GM12864 (cell line): ENCODE results near the gene EFNB3.

Source experiments
- DNase-seq: peaks from one replicate; pipeline ENCODE4 v3.0.0-alpha.2; 2011; ENCODE audit warnings: low read depth
- H3K4me3 ChIP-seq: 2 replicates; pipeline ENCODE4 v1.5.1; 2011; ENCODE audit warnings: mild to moderate bottlenecking, low read depth, low read length, control low read depth
- TF ChIP-seq, protein P1 (sequence below): IDR thresholded peaks from 2 replicates; pipeline ENCODE4 v1.5.1; 2011; ENCODE audit warnings: low read depth, mild to moderate bottlenecking, moderate library complexity, low read length, control low read depth, inconsistent platforms; ENCODE audit errors: missing control alignments

EFNB3 gene

DNA sequence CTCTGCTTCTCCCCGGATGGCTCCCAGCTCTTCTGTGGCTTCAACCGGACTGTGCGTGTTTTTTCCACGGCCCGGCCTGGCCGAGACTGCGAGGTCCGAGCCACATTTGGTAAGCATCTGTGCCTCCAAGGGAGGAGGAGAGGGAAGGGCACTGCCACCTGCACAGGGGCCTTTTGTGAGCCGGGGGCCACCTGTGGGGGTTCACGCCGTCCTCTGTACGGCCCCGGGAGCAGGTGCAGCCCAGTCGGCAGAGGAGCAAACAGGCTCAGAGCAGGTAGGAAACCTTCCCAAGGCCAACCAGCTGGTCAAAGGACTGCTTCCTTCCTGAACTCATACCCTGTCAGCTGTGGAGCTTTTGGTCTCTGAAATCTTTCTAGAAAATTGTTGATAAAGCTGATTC lies 3.3 kb upstream of the EFNB3 start:
- H3K4me3 ChIP-seq, result no peak overlapping the region
- DNase-seq, result no peak
- TF ChIP-seq, protein P1, sequence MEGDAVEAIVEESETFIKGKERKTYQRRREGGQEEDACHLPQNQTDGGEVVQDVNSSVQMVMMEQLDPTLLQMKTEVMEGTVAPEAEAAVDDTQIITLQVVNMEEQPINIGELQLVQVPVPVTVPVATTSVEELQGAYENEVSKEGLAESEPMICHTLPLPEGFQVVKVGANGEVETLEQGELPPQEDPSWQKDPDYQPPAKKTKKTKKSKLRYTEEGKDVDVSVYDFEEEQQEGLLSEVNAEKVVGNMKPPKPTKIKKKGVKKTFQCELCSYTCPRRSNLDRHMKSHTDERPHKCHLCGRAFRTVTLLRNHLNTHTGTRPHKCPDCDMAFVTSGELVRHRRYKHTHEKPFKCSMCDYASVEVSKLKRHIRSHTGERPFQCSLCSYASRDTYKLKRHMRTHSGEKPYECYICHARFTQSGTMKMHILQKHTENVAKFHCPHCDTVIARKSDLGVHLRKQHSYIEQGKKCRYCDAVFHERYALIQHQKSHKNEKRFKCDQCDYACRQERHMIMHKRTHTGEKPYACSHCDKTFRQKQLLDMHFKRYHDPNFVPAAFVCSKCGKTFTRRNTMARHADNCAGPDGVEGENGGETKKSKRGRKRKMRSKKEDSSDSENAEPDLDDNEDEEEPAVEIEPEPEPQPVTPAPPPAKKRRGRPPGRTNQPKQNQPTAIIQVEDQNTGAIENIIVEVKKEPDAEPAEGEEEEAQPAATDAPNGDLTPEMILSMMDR, result no peak

DNA sequence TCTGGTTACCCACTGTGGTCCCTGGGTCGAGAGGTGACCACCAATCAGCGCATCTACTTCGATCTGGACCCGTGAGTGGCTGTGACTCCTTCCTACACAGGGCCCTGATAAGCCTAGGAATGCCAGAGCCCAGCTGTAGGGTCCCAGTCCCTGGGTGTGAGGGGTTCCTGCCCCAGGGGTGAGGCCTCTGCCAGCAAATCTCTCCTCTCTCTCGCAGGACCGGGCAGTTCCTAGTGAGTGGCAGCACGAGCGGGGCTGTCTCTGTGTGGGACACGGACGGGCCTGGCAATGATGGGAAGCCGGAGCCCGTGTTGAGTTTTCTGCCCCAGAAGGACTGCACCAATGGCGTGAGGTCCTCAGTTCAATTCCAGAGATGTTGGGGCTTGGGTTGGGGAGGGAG lies 2.2 kb upstream of the EFNB3 start:
- TF ChIP-seq, protein P1, result no peak
- no peak for DNase-seq
- H3K4me3 ChIP-seq, result no peak overlapping the region

DNA sequence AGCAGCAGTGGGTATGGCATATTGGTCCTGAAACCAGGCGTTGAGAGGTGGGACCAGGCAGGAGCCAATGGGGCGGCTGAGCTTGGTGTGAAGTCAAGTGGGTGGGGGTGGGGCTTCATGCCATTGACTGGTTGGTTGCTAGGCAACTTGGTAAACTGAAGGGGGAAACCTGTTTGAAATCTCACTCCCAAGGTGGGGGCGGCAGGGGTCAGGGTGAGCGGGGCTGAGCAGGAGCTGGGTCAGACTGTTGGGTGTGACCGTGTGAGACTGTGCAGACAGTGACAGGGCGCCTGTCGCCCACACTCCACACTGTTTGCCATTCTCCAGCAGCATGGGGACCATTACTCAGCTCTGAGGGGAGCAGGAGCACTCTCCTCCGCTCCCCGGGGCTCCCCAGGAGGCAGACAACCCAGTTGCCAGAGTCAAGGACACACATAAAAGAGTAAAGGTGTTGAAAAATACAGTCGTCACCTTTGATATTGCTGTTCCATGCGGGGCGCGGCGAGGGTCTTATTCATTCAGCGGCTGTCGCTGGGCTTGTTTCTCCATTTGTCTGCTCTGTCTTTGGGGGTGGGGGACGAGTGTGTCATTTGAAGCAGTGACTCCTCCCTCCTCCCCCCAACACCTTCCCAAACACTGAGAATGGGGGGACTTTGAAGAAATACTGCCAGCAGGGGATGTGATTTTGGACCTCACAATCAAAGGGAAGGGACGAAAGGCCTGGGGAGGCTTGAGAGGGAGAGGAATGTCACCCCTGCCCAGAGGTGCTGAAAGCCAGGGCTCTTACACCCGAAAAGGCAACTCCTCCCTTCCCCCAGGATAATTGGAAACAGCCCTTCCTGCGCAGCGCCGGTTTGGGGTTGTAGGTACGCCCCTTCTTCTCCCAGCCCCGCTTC lies 1.2 kb upstream of the EFNB3 start:
- TF ChIP-seq, protein P1, result no peak
- DNase-seq, result no peak
- no peak overlapping the region for H3K4me3 ChIP-seq

DNA sequence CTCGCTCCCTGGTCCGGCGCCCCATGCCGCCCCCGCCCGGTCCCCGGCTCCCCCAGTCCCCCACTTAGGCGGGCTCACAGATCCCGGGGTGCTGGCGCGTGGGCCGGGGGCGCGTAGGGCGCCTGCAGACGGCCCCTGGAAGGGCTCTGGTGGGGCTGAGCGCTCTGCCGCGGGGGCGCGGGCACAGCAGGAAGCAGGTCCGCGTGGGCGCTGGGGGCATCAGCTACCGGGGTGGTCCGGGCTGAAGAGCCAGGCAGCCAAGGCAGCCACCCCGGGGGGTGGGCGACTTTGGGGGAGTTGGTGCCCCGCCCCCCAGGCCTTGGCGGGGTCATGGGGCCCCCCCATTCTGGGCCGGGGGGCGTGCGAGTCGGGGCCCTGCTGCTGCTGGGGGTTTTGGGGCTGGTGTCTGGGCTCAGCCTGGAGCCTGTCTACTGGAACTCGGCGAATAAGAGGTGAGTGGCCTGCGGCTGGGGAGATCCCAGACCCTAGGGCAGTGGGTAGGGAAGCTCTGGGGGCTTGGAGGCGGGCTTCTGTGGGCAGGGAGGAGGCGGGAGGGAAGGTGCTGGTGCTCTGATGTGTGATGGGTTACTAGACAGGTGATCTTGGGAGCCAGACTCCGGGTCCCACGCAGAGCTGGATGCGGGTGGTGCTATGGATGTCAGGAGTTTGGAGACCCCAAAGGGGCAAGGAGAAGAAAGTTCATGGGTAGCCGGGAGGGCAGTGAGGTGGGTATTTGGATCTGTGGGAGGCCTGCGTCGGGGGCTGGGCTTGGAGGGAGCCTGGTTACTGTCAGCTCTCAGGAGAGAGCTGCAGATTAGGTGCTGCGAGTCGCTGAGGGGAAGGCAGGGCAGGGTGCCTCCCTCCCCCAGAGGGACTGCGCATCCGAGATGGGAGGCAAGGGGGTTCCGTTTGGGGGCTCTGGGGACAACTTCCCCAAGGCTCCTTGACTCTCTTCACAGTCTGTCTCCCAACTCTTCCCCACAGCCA lies 560 bp downstream of the EFNB3 start:
- TF ChIP-seq, protein P1, result no peak

DNA sequence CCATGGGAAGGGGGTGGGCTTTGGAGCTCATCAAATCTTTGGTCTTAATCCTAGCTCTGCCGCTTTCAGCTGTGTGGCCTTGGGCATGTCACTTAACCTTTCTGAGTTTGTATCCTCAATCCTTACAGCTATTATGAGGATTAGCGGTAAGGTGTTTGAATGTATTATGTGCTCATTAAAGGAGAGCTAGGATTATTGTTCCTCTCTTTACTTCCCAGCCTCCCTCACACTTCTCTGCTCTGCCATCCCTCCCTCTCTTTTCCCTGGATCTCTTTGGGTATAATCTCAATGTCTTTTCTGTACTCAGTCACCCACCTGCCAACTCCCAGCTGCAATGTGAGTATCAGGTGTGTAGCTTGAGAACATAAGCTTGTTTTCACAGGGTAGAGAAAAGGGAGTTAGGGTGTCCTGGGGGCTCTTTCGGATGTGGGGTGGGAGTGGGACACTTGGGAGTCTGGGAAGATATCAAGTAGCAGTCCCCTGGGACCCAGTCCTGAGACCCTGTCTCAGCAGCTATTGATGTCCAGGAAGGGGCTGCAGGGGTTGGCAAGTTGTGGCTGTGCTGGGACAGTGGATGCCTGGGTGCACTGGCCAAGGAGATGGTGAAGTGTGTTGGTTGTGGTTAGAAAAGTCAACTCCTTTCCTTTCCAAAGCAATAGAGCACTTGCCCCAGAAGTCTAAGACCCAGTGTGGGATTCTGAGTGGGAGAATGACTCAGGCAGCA lies 1.8 kb downstream of the EFNB3 start:
- no peak for DNase-seq
- TF ChIP-seq, protein P1, result no peak
- H3K4me3 ChIP-seq, result no peak overlapping the region

More for the DNA sequence above, 560 bp downstream of the EFNB3 start:
- no peak overlapping the region for H3K4me3 ChIP-seq
- DNase-seq, result no peak

DNA sequence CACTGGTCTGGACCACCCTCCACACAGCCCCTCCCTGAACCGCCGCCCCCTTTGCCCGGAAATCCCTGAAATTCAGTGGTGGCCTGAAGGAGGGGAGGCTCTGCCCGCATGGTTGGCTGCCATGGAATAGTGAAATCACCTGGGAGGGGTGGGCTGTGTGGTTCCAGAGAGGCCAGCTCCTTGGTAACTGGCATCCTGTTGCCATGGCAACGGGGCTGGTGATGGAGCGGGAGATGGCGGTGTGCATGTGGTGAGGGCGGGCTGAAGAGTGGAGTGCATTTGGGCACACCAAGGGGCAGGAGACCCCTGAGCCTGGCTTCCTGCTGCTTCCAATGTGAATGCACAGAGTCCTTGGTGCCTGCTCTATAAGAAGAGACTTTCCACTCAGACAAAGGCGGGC lies 2.4 kb downstream of the EFNB3 start:
- no peak for DNase-seq
- TF ChIP-seq, protein P1, result no peak
- no peak overlapping the region for H3K4me3 ChIP-seq
